ENCODE results near the gene ITGB1BP2.
"Not testable (repeated sequence)": the region's sequence is repeated elsewhere in the genome, so short reads cannot be mapped to it uniquely, and the experiment has no call there.

Gene ITGB1BP2

DNA sequence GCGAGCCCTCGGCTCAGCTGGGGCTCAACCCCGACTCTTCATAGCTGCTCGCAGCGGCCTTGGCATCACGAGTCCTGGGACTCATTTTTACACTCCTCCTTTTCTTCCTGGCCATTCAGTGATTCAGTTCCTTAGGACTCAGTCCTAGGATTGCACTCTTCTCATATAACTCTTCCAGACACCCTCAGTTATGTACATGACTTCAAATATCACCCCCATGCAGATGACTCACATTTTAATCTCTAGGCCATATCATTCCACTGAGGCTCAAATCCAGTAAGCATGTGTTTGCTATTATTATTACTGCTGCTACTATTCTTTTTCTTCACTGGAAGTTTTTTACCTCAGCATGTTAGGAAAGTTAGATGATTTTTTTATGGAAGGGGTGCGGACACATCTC is 14.4 kb downstream of the ITGB1BP2 start:
- Histone ChIP-seq H3K36me3 (ENCODE audit: control insufficient read depth, low read depth, low read length) (peaks cover 6% of the 10 kb centered on the region), H3K9ac (ENCODE audit: low read length) (no peak overlapping the region), H3K4me1 (ENCODE audit: control insufficient read depth, low read depth, low read length) (no peaks in the 10 kb centered on the region), H3K9me3 (ENCODE audit: control insufficient read depth, low read depth, low read length) (no peaks in the 10 kb centered on the region), H3K4me3 (ENCODE audit: low read length) (no peak overlapping the region), H3K27me3 (ENCODE audit: control insufficient read depth, insufficient read depth, low read length) (no peaks in the 10 kb centered on the region), H3K27ac (ENCODE audit: low read length) (no peak overlapping the region)

DNA sequence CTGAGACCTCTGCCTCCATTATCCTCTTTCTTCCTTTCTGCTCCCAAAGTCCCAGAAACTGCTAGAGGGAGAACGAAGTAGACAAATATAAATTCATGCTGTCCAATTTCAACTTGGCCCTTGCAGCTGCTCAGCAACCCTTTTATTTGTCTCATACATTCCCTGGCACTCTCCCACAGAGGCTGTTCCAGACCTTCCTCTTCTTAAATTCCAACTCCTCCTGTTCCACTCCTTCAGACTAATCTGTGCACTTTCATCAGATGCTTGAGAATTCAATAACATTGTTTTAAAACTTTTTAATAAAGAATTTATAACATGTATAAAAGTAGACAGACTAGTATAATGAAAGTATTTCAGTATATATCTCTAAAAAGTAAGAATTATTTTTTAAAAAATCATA is 15.4 kb downstream of the ITGB1BP2 start:
- H3K4me3 ChIP-seq (ENCODE audit: low read length); H3K9ac ChIP-seq (ENCODE audit: low read length); H3K9me3 ChIP-seq (ENCODE audit: control insufficient read depth, low read depth, low read length); H3K27me3 ChIP-seq (ENCODE audit: control insufficient read depth, insufficient read depth, low read length); H3K4me1 ChIP-seq (ENCODE audit: control insufficient read depth, low read depth, low read length); H3K27ac ChIP-seq (ENCODE audit: low read length); H3K36me3 ChIP-seq (ENCODE audit: control insufficient read depth, low read depth, low read length): not testable (repeated sequence)

DNA sequence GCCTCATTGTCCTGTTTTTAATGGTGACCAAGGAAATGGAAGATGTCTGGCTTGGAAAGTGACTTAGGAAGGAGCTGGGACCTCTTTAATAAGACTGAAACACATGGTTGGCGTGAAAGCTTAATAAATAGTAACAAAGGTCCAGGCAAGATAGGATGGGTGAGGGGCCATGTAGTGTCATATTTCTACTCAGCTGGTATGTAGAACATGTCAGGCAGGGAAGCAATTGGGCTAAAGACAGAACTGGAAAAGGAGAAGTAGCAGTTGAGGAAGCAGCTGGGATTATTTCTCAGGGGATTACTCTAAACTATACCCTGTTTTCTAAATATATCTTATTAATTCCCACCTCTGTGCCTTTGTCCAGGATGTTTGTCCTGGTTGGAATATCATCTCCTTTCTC is 18.6 kb downstream of the ITGB1BP2 start:
- H3K9ac ChIP-seq (ENCODE audit: low read length), result no peak overlapping the region
- H3K9me3 ChIP-seq (ENCODE audit: control insufficient read depth, low read depth, low read length), result no peaks in the 10 kb centered on the region
- H3K27ac ChIP-seq (ENCODE audit: low read length), result no peak overlapping the region
- H3K4me3 ChIP-seq (ENCODE audit: low read length), result no peak overlapping the region
- H3K27me3 ChIP-seq (ENCODE audit: control insufficient read depth, insufficient read depth, low read length), result no peaks in the 10 kb centered on the region
- H3K36me3 ChIP-seq (ENCODE audit: control insufficient read depth, low read depth, low read length), result peaks cover 6% of the 10 kb centered on the region
- no peaks in the 10 kb centered on the region for H3K4me1 ChIP-seq (ENCODE audit: control insufficient read depth, low read depth, low read length)

DNA sequence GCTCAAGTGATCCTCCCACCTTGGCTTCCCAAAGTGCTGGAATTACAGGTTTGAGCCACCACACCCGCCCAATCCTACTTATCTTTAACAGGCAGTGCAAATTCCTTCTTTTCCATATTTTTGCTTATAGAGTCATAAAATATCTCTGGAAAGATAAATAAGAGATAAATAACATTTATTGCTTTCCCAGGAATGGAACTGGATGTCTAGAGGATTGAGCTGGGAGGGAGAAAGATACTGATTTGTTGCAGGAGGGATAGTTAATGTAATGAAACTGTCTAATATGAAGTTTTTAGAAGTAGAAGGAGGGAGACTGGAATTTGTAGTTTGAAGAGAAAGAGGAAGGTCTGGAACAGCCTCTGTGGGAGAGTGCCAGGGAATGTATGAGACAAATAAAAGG is 20.2 kb downstream of the ITGB1BP2 start:
- peaks cover 1% of the 10 kb centered on the region for H3K36me3 ChIP-seq (ENCODE audit: control insufficient read depth, low read depth, low read length)
- no peak overlapping the region for H3K27ac ChIP-seq (ENCODE audit: low read length)
- H3K4me1 ChIP-seq (ENCODE audit: control insufficient read depth, low read depth, low read length), result no peaks in the 10 kb centered on the region
- no peaks in the 10 kb centered on the region for H3K27me3 ChIP-seq (ENCODE audit: control insufficient read depth, insufficient read depth, low read length)
- H3K9me3 ChIP-seq (ENCODE audit: control insufficient read depth, low read depth, low read length), result peaks cover 3% of the 10 kb centered on the region
- no peak overlapping the region for H3K9ac ChIP-seq (ENCODE audit: low read length)
- no peak overlapping the region for H3K4me3 ChIP-seq (ENCODE audit: low read length)

DNA sequence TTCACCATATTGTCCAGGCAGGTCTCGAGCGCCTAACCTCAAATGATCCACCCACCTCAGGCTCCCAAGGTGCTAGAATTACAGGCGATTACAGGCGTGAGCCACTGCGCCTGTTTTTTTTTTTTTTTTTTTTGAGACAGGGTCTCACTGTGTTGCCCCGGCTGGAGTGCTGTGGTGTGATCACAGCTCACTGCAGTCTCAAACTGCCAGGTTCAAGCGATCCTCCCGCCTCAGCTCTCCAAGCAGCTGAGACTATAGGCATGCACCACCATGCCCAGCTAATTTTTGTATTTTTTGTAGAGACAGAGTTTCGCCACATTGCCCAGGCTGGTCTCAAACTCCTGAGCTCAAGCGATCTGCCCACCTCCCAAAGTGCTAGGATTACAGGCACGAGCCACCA is 22.9 kb downstream of the ITGB1BP2 start:
- not testable (repeated sequence) for H3K27ac ChIP-seq (ENCODE audit: low read length); H3K36me3 ChIP-seq (ENCODE audit: control insufficient read depth, low read depth, low read length); H3K9ac ChIP-seq (ENCODE audit: low read length); H3K4me3 ChIP-seq (ENCODE audit: low read length); H3K27me3 ChIP-seq (ENCODE audit: control insufficient read depth, insufficient read depth, low read length); H3K4me1 ChIP-seq (ENCODE audit: control insufficient read depth, low read depth, low read length)
- peaks cover 10% of the 10 kb centered on the region for H3K9me3 ChIP-seq (ENCODE audit: control insufficient read depth, low read depth, low read length)

DNA sequence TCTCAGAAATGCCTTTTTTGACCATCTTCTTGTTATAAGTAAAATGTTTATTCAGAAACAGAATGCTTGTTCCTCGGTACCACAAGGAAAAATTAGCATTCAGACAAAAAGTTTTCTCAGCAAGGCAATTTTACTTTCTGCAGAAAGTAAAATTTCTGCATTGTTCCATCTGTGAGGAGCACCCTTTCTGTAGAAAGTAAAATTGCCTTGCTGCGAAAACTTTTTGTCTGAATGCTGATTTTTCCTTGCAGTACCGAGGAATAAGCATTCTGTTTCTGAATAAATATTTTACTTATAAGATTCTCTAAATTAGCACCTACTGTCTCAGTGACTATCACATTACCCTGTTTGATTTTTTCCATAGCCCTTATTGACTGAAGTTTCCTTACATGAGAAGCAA is 24.8 kb downstream of the ITGB1BP2 start:
- H3K9ac ChIP-seq (ENCODE audit: low read length), result no peak overlapping the region
- H3K9me3 ChIP-seq (ENCODE audit: control insufficient read depth, low read depth, low read length), result peaks cover 13% of the 10 kb centered on the region
- no peaks in the 10 kb centered on the region for H3K27me3 ChIP-seq (ENCODE audit: control insufficient read depth, insufficient read depth, low read length)
- H3K27ac ChIP-seq (ENCODE audit: low read length), result no peak overlapping the region
- no peaks in the 10 kb centered on the region for H3K4me1 ChIP-seq (ENCODE audit: control insufficient read depth, low read depth, low read length)
- H3K4me3 ChIP-seq (ENCODE audit: low read length), result no peak overlapping the region
- peaks cover 3% of the 10 kb centered on the region for H3K36me3 ChIP-seq (ENCODE audit: control insufficient read depth, low read depth, low read length)

DNA sequence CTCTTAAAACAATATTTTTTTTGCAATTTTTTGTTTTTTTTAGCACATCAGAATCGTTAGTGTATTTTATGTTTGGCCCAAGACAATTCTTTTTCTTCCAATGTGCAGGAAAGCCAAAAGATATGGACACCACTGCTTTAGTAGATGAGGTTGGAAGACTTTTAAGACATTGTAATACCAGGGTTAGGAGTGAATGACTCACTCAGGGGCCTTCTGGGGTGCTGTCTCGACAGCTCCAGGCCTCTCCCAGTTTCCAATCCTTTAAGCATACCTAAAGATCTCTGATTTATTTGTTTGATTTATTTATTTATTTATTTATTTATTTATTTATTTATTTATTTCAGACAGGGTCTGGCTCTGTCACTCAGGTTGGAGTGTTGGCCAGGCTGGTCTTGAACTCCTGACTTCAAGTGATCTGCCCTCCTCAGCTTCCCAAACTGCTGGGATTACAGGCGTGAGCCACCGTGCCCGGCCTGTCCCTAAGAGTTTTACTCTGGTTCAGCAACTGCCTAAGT is 47.7 kb downstream of the ITGB1BP2 start:
- H3K9me3 ChIP-seq (ENCODE audit: control insufficient read depth, low read depth, low read length); H3K36me3 ChIP-seq (ENCODE audit: control insufficient read depth, low read depth, low read length); H3K4me1 ChIP-seq (ENCODE audit: control insufficient read depth, low read depth, low read length); H3K27me3 ChIP-seq (ENCODE audit: control insufficient read depth, insufficient read depth, low read length); H3K27ac ChIP-seq (ENCODE audit: low read length); H3K9ac ChIP-seq (ENCODE audit: low read length); H3K4me3 ChIP-seq (ENCODE audit: low read length): not testable (repeated sequence)

DNA sequence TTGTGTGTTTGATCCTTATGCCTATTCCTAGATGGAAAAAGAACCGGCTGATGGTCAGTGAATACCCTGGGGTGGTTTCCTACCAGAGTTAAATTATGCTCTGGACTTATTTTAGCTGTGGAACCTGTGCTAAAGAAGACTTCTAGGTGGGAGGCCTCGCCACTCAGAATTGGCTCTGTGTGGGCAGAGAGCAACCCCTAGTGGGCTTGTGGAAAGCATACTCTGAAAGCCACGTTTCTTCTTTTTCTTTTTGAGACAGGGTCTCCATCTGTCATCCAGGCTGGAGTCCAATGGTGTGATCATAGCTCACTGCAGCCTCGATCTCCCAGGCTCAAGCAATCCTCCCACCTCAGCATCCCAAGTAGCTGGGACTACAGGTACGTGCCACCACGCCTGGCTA is 48.3 kb downstream of the ITGB1BP2 start:
- not testable (repeated sequence) for H3K9me3 ChIP-seq (ENCODE audit: control insufficient read depth, low read depth, low read length); H3K4me1 ChIP-seq (ENCODE audit: control insufficient read depth, low read depth, low read length); H3K27me3 ChIP-seq (ENCODE audit: control insufficient read depth, insufficient read depth, low read length); H3K4me3 ChIP-seq (ENCODE audit: low read length); H3K36me3 ChIP-seq (ENCODE audit: control insufficient read depth, low read depth, low read length); H3K27ac ChIP-seq (ENCODE audit: low read length); H3K9ac ChIP-seq (ENCODE audit: low read length)

DNA sequence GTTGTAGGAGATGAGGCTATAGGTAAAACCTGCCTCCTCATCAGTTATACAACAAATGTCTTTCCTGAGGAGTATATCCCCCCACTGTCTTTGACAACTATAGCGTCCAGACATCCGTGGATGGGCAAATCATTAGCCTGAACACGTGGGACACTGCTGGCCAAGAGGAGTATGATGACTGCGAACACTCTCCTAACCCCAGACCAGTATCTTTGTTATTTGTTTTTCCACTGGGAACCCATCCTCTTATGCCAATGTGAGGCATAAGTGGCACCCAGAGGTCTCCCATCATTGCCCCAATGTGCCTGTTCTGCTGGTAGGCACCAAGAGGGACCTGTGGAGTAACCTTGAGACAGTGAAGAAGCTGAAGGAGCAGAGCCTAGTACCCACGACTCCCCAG is 50.9 kb downstream of the ITGB1BP2 start:
- H3K9ac ChIP-seq (ENCODE audit: low read length), result not testable (repeated sequence)

More for the DNA sequence above, 50.9 kb downstream of the ITGB1BP2 start:
- H3K9me3 ChIP-seq (ENCODE audit: control insufficient read depth, low read depth, low read length); H3K27ac ChIP-seq (ENCODE audit: low read length); H3K4me1 ChIP-seq (ENCODE audit: control insufficient read depth, low read depth, low read length); H3K27me3 ChIP-seq (ENCODE audit: control insufficient read depth, insufficient read depth, low read length); H3K4me3 ChIP-seq (ENCODE audit: low read length); H3K36me3 ChIP-seq (ENCODE audit: control insufficient read depth, low read depth, low read length): not testable (repeated sequence)

Measured in iPS-18a (cell line).